H1 (cell line): ENCODE measurements around the gene UTS2R.

Source experiments
- ASH2L ChIP-seq: fragments of 200-600, 300-600 bp; sonication (generic); IDR thresholded peaks from one replicate; pipeline ENCODE4 v1.7.1; 2017; ENCODE audit warnings: low read length
- CEBPB ChIP-seq: IDR thresholded peaks from 2 replicates; pipeline ENCODE4 v1.6.1; 2012; ENCODE audit warnings: low read depth, low read length
- EP300 ChIP-seq, 2 experiments: IDR thresholded peaks; 1 replicate in 1 of 2; 2 replicates in 1 of 2; pipeline ENCODE4 v1.6.1; 2011 to 2012; ENCODE audit warnings: low read depth in 2 of 2, low read length in 2 of 2, mild to moderate bottlenecking in 2 of 2, borderline replicate concordance in 1 of 2, inconsistent platforms in 1 of 2, moderate library complexity in 1 of 2
- EZH2 ChIP-seq: fragments of 200-600 bp; sonication (generic); IDR thresholded peaks from 2 replicates; pipeline ENCODE4 v1.7.1; 2012; ENCODE audit warnings: low read depth, mild to moderate bottlenecking, moderate library complexity, low read length, inconsistent platforms; ENCODE audit not compliant: severe bottlenecking
- HDAC2 ChIP-seq, 2 experiments: fragments of 300-600 bp in 1 of 2; sonication (generic) in 1 of 2; IDR thresholded peaks; 2 replicates each; pipeline ENCODE4 v1.6.1; 2011 to 2012; ENCODE audit warnings: low read depth in 2 of 2, low read length in 2 of 2, mild to moderate bottlenecking in 2 of 2, moderate library complexity in 2 of 2, borderline replicate concordance in 1 of 2, inconsistent platforms in 1 of 2
- HDAC6 ChIP-seq: IDR thresholded peaks from one replicate; pipeline ENCODE4 v1.7.1; 2012; ENCODE audit warnings: low read depth, mild to moderate bottlenecking, inconsistent platforms, low read length, moderate library complexity
- POLR2A ChIP-seq, 2 experiments: IDR thresholded peaks; 1 replicate in 1 of 2; 2 replicates in 1 of 2; pipeline ENCODE4 v1.6.1; 2011; ENCODE audit warnings: low read depth in 2 of 2, low read length in 2 of 2, mild to moderate bottlenecking in 2 of 2; ENCODE audit errors: control extremely low read depth in 1 of 2
- POLR2AphosphoS5 ChIP-seq: IDR thresholded peaks from 2 replicates; pipeline ENCODE4 v1.6.1; 2011; ENCODE audit warnings: low read depth, low read length
- RAD21 ChIP-seq, 2 experiments: IDR thresholded peaks in 1 of 2; conservative IDR thresholded peaks in 1 of 2; 2 replicates each; pipeline ENCODE4 v1.6.1; 2011; ENCODE audit warnings: low read depth in 2 of 2, low read length in 2 of 2, improper control_type of control experiment in 1 of 2, inconsistent platforms in 1 of 2, mild to moderate bottlenecking in 1 of 2, moderate library complexity in 1 of 2
- RFX5 ChIP-seq: IDR thresholded peaks from 2 replicates; pipeline ENCODE4 v1.6.1; 2011; ENCODE audit warnings: low read depth, low read length, improper control_type of control experiment, borderline replicate concordance
- TAF1 ChIP-seq: IDR thresholded peaks from 2 replicates; pipeline ENCODE4 v1.6.1; 2011; ENCODE audit warnings: mild to moderate bottlenecking, low read depth, low read length
- TEAD4 ChIP-seq: IDR thresholded peaks from 2 replicates; pipeline ENCODE4 v1.6.1; 2012; ENCODE audit warnings: low read depth, low read length, inconsistent platforms, mixed read lengths
- TF ChIP-seq, protein P1 (sequence below), 3 experiments: IDR thresholded peaks; 1 replicate in 2 of 3; 2 replicates in 1 of 3; pipeline versions ENCODE4 v1.5.1 to v1.6.1; 2011; ENCODE audit warnings: low read length in 3 of 3, mild to moderate bottlenecking in 3 of 3, inconsistent platforms in 2 of 3, low read depth in 1 of 3, moderate library complexity in 1 of 3; ENCODE audit not compliant: insufficient read depth in 1 of 3; ENCODE audit errors: control extremely low read depth in 1 of 3
- TF ChIP-seq, protein P2 (sequence below): IDR thresholded peaks from 2 replicates; pipeline ENCODE4 v1.6.1; 2011; ENCODE audit warnings: low read depth, mild to moderate bottlenecking, low read length; ENCODE audit not compliant: insufficient read depth

DNA sequence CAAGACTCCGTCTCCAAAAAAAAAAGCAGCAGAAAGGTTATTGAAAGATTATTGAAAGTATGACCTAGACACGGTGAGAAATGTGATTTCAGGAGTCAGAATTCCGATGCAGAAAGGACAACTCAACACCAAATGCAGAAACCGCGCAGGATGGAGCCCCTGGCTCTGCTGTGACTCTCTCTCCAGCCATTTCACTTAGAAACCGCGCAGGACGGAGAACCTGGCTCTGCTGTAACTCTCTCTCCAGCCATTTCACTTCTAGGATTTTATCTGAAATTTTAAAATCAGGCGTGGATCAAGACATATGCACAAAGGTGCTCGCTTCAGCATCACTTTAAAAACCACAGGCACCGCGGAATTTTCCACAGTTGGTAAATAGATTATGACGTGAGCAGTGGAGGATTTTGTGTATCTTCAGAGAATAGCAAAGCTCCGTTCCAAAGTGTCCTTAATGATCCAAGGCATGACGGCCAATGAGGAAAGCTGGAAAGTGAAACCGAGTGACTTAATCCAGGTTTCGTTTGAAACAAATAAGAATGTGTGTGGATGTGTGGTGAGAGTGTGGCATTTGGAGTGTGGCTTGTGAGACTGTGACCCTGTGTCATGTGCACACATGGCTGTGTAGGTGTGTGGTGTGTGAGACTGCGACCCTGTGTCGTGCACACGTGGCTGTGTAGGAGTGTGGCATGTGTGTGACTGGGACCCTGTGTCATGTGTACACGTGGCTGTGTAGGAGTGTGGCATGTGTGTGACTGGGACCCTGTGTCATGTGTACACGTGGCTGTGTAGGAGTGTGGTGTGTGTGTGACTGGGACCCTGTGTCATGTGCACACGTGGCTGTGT is 9.5 kb downstream of the UTS2R start:
- TF ChIP-seq, protein P1, sequence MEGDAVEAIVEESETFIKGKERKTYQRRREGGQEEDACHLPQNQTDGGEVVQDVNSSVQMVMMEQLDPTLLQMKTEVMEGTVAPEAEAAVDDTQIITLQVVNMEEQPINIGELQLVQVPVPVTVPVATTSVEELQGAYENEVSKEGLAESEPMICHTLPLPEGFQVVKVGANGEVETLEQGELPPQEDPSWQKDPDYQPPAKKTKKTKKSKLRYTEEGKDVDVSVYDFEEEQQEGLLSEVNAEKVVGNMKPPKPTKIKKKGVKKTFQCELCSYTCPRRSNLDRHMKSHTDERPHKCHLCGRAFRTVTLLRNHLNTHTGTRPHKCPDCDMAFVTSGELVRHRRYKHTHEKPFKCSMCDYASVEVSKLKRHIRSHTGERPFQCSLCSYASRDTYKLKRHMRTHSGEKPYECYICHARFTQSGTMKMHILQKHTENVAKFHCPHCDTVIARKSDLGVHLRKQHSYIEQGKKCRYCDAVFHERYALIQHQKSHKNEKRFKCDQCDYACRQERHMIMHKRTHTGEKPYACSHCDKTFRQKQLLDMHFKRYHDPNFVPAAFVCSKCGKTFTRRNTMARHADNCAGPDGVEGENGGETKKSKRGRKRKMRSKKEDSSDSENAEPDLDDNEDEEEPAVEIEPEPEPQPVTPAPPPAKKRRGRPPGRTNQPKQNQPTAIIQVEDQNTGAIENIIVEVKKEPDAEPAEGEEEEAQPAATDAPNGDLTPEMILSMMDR (IDR thresholded peaks at IDR 0.05; ENCODE audit: control extremely low read depth in 1 of 3, insufficient read depth in 1 of 3, low read depth in 1 of 3, low read length in 3 of 3), result no peak
- TF ChIP-seq EP300 (IDR thresholded peaks at IDR 0.05; ENCODE audit: borderline replicate concordance in 1 of 2, low read depth in 2 of 2, low read length in 2 of 2), result no peak
- TF ChIP-seq HDAC2 (IDR thresholded peaks at IDR 0.05; ENCODE audit: borderline replicate concordance in 1 of 2, low read depth in 2 of 2, low read length in 2 of 2), result no peak
- no peak for TF ChIP-seq CEBPB
- no peak for TF ChIP-seq RAD21 (IDR thresholded peaks at IDR 0.05 in 1 of 2, conservative IDR thresholded peaks at IDR 0.05 in 1 of 2; ENCODE audit: low read depth in 2 of 2, low read length in 2 of 2)
- TF ChIP-seq ASH2L, result no peak
- TF ChIP-seq HDAC6, result no peak
- no peak for TF ChIP-seq EZH2
- TF ChIP-seq POLR2A (IDR thresholded peaks at IDR 0.05; ENCODE audit: control extremely low read depth in 1 of 2, low read depth in 2 of 2, low read length in 2 of 2), result no peak
- no peak for TF ChIP-seq TEAD4
- TF ChIP-seq, protein P2, sequence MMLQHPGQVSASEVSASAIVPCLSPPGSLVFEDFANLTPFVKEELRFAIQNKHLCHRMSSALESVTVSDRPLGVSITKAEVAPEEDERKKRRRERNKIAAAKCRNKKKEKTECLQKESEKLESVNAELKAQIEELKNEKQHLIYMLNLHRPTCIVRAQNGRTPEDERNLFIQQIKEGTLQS, result no peak
- no peak for TF ChIP-seq POLR2AphosphoS5
- no peak for TF ChIP-seq RFX5
- no peak for TF ChIP-seq TAF1
